HPDE6-E6E7 (cell line): ENCODE data around the gene MMP7.
A peak's percentile ranks its signal among the peaks of the same experiment; 100 is the strongest.

Source experiments
- DNase-seq: peaks from one replicate; pipeline ENCODE4 v3.0.0; 2011; ENCODE audit warnings: missing footprints; ENCODE audit errors: extremely low spot score

MMP7 gene, protein sequence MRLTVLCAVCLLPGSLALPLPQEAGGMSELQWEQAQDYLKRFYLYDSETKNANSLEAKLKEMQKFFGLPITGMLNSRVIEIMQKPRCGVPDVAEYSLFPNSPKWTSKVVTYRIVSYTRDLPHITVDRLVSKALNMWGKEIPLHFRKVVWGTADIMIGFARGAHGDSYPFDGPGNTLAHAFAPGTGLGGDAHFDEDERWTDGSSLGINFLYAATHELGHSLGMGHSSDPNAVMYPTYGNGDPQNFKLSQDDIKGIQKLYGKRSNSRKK

DNA sequence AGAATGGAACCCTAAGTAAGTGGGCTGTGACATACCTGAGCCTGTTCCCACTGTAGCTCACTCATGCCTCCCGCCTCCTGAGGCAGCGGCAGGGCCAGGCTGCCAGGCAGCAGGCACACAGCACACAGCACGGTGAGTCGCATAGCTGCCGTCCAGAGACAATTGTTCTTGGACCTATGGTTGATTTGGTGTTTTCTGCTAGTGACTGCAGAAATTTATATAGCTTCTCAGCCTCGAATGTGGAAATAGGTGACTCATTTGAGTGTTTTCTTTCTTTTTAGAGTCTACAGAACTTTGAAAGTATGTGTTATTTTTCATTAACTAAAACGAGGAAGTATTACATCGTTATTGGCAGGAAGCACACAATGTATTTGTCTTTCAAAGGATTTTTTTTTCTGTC, at the start of gene MMP7:
TSS of gene MMP7 (minus strand) at position 190 of the 400 bp plus-strand sequence. CDS start at position 143, 47 bp downstream.
- DNase-seq = no peak

DNA sequence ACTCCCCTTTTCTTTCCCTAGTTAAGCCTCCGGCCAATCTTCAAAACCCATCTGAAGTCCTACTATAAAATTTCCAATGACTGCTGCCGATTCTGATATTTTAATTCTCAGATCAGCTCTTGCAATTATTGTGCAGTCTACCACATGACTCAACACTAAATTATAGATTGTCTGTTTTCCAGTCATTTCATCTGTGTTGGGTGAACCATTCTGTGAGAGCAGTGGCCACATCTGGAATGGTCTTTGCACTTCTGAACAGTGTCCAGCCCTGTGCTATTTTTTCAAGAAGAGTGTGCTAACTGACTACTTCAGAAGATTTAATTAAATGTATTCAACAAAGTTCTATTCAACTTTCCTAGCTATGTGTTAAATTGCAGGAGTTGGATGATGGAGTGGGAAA, 47.2 kb upstream of the MMP7 start:
- no peak for DNase-seq

DNA sequence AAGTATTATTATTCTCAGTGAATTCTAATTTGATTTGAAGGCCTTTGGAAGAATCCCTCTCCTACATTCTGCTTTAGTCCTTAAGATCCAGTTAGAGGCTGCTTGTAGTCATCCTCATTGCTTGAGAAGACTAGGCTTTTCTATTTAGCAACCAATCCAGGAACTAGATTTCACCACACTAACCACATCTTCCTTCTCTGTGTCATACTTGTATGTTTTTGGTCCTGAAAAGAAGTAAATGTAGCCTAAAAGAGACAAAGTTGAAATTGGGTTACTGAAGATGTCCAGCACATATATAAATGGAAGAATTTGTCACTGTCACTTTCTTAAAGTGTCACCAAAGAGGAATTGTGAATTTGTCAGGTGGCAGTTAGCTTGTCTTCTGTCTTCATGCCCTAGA, 46.6 kb upstream of the MMP7 start:
- DNase-seq = no peak

DNA sequence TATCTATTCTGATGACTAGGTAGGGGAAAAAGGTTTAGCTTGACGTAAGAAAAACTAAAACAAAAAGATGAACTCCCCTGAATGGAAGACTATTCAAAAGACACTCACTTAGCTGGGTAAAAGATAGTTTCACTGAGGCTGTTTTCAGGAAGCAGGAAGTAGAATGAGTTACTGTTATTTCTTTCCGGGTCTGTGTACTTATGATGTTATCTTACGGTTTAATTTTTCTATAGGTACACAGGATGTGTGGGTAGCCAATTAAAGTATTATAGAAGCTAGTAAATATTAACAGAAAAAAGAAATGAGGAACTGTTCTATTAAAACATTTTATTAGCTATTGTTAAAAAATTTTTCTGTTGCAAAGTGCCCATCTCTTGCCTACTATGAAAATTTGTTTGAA, 45.8 kb upstream of the MMP7 start:
- no peak for DNase-seq

DNA sequence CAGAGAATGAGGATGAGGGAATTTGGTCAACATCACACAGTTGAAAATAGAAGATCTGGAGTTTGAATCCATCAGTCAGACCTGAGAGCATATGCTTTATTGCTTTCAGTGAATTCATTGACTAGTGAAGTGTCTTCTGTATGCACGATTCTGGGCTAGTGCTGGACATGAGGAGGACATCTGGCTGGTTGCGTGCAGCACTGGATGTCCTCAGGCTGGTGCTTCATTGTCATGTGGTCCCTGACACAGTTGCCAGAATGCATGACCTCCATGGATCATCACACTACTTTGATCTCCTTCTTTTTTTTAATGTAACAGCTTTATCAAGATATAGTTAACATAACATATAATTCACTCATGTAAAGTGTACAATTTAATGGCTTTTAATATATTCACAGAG, 44.5 kb upstream of the MMP7 start:
- DNase-seq = no peak

DNA sequence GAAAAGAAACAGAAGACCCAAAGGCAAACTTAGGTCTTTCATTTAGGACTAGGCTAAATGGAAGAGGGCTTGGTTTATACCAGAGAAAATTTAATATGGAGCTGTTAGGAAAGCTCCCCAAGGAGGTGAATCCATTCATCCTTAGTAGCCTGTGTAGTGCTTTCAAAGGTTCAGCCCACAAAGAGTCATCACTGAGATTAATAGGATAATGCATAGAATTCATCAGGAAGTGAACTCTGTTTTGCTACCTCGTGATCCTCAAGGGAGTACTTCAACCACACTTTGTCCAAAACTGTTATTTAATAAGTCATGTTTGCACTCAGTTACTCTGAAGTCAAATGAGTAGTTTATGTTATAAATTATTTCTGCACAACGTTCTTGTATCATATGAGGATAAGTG, 43.3 kb upstream of the MMP7 start:
- DNase-seq = no peak

DNA sequence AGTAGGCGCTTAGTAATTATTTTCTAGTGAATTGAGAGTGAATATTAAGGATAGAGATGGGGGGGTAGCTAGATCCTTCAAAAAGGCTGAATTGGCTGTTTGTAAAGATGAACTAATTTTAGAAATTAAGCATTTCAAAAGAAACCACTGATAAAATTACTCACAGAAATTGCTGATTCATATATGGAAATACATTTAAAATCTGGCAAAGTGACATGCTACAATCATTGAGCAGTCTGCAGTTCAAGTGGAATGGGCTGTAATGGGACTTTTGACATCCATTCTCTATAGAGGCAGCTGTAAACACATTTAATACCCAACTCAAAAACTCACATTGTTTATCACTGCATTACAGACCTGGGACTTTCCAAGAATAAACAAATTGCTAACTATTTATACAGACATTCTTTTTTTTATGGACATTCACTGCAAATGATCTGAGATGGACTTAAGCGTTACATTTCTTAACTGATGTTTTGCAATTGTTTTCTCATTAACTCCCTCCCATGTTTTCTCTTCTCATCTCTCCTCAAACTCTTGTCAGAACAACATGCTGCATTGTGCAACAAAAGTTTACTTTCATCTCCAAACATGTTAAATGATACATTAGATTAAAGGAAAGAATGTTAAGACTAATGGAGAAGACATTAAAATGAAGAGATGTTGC, 42.1 kb upstream of the MMP7 start:
- DNase-seq = no peak

DNA sequence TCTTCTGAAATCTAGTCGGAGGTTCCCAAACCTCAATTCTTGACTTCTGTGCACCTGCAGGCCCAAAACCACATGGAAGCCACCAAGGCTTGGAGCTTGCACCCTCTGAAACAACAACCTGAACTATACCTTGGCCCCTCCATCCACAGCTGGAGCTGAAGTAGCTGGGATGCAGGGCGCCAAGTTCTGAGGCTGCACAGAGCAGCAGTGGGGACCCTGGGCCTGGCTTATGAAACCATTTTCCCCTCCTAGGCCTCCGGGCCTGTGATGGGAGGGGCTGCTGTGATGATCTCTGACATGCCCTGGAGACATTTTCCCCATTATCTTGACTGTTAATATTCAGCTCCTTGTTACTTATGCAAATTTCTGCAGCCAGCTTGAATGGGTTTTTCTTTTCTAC, 38.3 kb upstream of the MMP7 start:
- no peak for DNase-seq

DNA sequence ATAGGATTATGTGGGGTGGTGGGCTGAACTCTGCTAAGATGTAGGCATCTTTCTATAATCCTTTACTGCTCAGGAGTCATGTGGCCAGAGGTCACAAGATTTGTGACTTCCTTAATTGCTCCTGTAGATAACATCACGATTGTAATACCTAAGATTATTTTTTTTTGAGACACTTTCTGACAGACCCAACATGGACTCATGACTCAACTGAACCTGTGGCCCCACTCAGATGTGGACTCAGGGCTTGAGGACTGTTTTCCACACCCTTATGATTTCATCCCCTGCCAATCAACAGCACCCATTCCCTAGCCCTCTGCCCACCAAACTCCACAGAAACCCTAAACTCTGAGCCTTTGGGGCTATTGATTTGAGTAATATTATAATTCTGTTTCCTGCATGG, 35.6 kb upstream of the MMP7 start:
- no peak for DNase-seq

DNA sequence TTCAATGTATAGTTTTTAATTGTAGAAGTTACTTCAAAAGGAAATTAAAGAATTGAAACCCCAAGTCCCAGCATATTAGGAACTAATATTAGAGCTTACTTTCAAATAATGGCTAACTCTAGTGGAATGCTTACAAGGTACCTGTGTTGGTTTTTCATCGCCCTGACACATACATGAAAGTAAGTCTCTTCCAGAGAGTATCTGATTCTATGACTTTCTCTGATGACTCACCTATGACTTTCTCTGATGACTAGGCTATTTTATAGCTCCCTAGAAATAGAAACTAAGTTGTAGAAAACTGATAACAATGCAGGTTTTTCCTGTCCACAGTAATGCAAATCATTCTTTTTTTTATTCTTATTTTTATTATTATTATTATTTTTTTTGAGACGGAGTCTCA, 33.6 kb upstream of the MMP7 start:
- peak; percentile 88 for DNase-seq

DNA sequence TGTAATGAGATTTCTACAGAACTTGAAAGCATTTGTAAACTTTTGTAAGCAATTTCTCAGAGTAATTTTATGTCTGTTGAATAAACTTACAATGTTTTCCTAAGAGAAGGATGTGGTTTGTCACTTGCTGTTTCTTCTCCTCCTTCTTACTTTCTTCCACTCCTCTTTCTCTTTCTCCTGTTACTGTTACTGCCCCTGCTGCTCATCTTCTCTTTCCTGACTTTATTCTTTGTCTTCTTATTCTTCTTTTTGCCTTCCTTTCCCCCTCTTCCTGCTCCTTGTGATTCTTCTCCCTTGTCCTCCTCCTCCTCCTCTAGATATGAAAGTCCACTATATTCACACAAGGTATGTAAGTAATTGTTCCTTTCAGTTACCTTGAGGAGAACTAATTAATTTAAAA, 31.1 kb upstream of the MMP7 start:
- DNase-seq = no peak

DNA sequence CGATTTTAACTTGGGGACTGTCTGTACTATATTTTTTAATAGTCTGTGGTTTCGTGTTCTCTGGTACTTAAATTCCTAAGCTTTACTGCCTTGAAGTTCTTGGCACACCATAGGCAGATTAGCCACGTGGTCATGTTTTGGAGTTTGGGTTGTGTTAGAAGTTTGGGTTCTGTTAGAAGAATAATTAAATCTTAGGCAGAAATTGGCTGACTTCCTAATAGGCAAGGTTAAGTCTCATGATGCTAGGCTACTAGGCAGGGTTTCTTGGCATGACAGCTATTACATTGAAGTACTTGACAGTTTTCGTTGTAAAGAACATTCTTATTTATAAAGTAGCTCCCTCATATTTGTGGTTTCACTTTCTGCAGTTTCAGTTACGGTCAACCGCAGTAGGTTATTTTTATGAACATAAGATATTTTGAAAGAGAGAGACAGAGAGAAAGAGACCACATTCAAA, 30.0 kb upstream of the MMP7 start:
- DNase-seq = no peak

DNA sequence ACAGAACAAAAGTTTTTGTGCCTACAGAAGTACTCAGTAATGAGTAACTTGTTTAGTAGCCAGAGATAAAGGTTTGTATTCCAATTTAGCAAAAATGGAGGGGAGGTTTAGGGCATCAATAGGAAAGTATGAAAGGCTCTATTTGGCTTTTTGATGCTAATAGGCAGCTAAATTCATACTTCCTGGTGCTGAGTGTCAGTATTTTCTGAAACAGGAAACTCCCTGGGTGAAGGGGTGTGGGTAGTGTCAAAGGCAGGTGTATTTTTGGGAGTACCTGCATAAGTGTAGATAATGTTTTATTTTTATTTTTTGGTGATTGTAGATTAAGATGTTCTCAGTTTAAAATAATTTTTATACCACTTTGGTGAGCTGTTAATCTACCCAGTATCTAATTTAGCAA, 29.3 kb upstream of the MMP7 start:
- no peak for DNase-seq

DNA sequence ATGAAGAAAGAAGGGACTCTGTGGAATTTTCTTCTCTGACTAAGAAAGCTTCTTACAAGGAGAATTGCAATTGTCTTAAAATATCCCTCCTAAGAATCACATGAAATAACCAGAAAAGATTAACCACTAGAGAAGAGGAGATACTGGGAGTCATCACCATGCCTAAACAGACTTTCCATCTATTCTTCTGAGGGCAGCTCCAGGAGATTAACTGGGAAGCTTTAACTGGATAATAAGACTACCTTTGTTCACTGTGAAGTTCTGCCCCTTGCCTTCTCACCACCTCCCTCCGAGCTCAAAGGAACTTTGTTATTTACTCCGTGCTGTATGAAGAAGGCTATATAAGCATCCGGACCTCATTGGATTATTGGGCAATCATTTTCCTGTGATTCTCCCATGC, 24.5 kb upstream of the MMP7 start:
- DNase-seq = no peak

DNA sequence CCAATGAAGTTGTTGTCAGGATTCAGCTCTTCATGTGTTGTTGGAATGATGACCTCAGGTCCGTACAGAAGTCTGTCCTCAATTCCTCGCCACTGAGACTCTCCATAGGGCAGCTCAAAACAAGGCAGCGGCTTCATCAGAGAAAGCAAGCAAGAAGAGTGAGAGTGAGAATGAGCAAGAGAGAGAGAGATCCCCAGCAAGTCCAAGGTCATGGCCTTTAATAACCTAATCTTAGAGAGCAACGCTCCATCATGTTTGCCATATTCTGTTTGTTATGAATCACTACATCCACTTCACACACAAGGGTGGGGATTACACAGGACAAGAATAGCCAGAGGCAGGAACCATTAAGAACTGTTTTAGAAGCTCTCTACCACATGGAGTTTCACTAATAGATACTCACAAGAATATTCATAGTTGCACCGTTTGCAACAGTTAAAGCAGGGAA, 23.3 kb upstream of the MMP7 start:
- DNase-seq = peak; percentile 29

DNA sequence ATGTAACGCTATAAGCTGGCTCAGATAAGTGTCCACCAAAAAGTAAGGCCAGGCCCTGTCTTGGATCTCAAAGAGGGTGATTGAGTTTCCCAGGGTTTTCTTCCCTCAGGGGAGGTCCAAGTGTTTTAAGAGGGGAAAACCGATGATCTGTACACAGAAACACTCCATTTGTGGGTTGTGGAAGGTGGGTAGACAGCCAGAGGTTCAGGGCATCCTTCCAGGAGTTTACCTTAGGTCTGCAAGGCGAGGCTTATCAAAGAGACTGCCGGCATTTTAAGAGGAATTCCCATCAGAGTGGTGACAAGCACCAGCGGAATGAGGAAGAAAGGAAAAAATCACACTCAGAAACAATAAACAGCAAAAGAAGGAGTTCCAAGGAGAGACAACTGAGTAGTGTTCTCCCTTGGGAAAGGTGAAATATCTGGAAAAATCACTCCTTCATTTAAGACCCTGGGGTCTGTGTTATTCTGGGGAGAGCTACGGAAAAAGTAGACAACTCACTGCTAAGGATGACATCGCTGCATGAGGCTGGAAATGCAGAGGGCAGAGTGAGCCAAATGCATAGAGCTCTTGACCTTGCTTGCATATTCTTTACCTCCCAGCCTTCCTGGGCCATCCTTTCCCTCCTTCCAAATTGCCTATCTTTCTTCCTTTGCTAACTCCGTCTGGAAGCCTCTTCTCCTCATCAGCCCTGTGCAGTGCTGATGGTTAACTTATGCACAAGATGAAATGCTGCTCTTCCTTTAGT, 22.1 kb upstream of the MMP7 start:
- peak; percentile 31 for DNase-seq

DNA sequence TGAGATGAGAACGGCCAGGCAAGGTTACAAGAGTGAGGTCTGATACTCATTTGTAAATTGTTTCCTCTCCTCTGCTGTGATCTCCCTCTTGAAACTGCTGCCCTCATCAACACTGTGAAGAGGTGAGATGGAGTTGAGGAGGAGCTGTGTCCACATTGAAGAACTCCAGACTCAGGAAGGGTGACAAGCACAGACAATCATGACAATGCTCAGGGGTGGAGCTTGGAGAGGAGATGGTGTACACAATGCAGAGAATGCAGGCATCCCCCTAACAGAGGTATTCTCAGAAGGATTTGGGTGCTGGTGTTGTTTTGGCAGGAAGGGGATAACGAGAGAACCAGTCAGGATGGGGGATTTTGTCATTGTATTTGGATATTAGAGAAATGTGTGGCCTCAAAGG, 21.5 kb upstream of the MMP7 start:
- no peak for DNase-seq

DNA sequence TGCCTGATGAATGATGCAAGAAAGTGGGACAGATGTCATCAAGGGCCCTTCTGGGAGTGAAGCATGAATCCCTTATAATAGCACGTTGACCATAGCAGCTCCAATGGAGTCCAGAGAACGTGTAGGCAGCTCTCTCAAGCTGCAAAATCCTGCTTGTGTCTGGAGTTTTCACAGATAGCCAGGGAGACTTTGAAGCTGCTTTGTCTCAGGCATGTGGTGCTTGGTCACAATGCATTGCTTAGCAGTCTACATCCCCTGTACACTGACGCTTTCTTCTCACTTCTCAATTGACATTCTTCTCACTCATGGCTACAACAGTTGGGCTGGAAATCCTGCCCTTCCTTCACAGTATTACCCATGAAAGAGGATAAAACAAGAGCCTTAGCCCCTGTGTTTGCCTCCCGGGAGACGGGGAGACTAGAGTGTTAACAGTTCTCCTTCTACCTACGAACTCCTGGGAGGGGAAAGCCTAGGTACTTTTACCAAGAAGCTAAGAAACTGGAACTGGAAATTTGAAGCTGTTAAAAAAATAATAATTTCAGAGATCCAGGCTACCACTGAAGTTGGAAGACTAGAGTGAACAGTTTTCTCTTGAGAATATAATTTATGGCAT, 20.7 kb upstream of the MMP7 start:
- no peak for DNase-seq

DNA sequence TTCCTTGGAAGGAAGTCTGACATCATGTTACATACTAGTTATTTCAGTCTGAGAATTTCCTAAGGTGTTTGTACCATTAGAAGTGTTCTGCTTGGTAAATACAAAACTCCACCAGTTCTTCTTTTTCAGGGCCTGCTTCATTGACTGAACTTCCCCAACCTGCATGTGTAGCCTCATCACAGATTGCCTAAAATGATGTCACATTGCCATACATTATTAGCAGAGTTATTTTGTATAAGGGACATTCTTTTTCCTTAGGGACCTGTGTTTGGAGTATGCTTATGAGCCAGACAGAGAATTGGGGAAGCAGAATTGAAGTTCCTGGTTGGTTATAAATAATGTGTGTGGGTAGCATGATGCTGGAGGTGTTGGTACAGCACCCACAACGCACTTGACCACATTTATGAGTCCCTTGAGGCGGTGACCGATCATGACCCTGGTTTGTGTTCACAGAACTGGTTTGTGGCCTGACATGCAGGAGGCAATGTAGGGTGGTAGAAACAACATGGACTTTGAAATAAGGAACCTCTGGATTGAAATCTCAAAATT, 16.4 kb upstream of the MMP7 start:
- no peak for DNase-seq

DNA sequence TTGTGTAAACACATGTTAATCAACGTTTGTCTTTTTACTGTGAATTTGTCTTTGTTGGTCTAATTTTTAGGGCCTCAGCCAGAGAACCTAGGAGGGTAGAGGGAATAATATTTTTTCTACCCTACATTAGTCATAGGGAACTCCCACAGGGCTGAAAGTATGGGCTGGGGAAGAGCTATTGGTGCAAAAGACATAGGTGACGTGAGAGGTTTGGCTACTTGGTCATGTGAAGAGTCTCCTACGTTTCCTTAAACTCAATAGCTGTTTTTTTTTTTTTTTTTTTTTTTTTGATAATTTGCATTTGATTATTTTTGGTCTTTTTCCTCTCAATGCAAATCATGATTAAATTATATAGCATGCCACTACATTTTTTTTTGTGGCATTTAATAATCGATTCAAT, 15.9 kb upstream of the MMP7 start:
- DNase-seq = no peak

DNA sequence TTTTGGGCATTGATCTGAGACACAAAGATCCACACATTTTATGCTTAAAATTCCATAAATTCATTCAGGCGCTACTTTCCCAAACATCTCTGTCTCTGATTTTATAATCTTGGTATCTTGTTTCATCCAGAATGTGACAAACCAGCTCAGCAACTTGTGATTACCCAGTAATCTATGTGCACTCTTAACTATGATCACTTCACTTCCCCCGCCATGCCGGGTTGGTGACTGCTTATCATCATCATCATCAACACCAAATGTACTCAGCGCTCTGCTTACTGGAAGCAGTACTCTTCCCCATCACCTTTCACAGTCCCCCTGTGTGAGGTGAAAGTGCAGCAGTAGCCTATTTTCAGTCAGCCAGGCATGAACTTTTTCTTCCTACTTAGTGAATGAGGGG, 15.2 kb upstream of the MMP7 start:
- no peak for DNase-seq

DNA sequence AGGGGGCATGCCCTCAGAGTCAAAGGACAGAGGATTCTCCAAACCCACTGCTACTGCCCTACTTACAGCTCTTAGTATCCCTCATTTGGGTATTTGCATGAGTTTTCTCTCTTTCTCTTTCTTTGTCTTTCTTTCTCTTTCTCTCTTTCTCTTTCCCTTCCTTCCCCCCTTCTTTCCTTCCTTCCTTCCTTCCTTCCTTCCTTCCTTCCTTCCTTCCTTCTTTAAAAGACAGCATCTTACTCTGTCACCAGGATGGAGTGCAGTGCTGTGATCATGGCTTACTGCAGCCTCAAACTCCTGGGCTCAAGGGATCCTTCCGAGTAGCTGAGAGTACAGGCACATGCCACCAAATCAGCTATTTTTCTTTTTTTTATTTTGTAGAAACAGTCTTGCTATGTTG, 14.0 kb upstream of the MMP7 start:
- DNase-seq = no peak
